MM.1S (cell line): ENCODE results near the gene FRMPD2.

ENCODE experiments used
- EZH2 ChIP-seq: fragments of 300-600 bp; sonication (generic); optimal IDR thresholded peaks from 2 replicates; pipeline ENCODE3; 2017; ENCODE audit warnings: low read depth, mild to moderate bottlenecking, antibody characterized with exemption, low read length, mixed read lengths
- EZH2phosphoT487 ChIP-seq: fragments of 300-600 bp; sonication (generic); IDR thresholded peaks from 2 replicates; pipeline ENCODE4 v1.6.1; 2018; ENCODE audit warnings: antibody characterized with exemption, low read length
- TF ChIP-seq, protein P1 (sequence below): fragments of 300-600 bp; sonication (generic); IDR thresholded peaks from 2 replicates; pipeline ENCODE4 v1.5.1; 2016; ENCODE audit warnings: antibody characterized with exemption, low read length, mixed read lengths

DNA sequence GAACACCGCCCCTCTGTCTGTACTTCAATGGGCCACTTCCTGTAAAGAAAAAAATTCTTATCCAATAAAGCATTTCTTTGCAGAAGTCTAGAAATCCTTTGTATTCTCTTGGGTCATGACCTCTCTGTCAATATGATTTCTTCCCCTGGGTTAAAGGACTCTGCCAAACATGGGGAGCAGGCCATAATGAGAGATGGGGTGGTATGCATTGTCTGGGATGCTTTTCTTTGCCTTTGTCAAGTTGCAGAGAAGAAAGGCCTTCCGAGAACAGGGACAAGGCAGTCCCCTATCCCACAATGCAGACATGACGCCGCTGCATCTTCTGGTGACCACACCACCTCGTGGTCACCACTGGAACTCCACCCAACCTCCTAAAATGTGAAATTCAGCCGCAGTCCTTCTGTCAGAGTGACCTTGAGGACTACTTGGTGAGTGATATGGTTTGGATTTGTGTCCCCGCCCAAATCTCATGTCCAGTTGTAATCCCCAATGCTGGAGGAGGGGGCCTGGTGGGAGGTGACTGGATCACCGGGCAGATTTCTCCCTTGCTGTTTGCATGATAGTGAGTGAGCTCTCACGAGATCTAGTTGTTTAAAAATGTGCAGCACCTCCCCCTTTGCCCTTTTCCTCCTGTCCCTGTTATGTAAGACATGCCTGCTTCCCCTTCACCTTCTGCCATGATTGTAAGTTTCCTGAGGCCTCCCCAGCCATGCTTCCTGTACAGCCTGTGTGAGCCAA lies 15.2 kb upstream of the FRMPD2 start:
- TF ChIP-seq, protein P1, sequence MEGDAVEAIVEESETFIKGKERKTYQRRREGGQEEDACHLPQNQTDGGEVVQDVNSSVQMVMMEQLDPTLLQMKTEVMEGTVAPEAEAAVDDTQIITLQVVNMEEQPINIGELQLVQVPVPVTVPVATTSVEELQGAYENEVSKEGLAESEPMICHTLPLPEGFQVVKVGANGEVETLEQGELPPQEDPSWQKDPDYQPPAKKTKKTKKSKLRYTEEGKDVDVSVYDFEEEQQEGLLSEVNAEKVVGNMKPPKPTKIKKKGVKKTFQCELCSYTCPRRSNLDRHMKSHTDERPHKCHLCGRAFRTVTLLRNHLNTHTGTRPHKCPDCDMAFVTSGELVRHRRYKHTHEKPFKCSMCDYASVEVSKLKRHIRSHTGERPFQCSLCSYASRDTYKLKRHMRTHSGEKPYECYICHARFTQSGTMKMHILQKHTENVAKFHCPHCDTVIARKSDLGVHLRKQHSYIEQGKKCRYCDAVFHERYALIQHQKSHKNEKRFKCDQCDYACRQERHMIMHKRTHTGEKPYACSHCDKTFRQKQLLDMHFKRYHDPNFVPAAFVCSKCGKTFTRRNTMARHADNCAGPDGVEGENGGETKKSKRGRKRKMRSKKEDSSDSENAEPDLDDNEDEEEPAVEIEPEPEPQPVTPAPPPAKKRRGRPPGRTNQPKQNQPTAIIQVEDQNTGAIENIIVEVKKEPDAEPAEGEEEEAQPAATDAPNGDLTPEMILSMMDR = peak; percentile 79
- TF ChIP-seq EZH2 (no peak), EZH2phosphoT487 (no peak)
